Activated CD4-positive, alpha-beta T cell treated with anti-CD3 and anti-CD28 coated beads, Interleukin-2, amount 10 ng/mL, durations not matched to agents 7 days and 5 days (primary cell): ENCODE data around the gene GLP2R. TPM values are rescaled to one million over a fixed set of nuclear protein-coding genes. Genes with fewer than 3 reads are reported as not detected.

Experiments used
- CTCF ChIA-PET: fragments of 350-600 bp; sonication (Branson Sonifier 250); formaldehyde crosslinking; loops from one replicate; lab custom pipeline; 2021; ENCODE audit warnings: antibody characterized with exemption; lab: Charles Lee
- POLR2A ChIA-PET: fragments of 350-600 bp; sonication (Branson Sonifier 250); formaldehyde crosslinking; loops from one replicate; lab custom pipeline; 2021; ENCODE audit warnings: antibody characterized with exemption; lab: Charles Lee
- DNase-seq: peaks from one replicate; pipeline ENCODE4 v3.0.0-alpha.2; 2020
- H3K27ac Mint-ChIP-seq: one replicate; pipeline ENCODE4 v1.8.0; 2021; ENCODE audit warnings: mild to moderate bottlenecking, moderate library complexity, mixed read lengths
- H3K27me3 Mint-ChIP-seq: one replicate; pipeline ENCODE4 v1.8.0; 2021; ENCODE audit warnings: mixed read lengths
- H3K36me3 Mint-ChIP-seq: one replicate; pipeline ENCODE4 v1.8.0; 2021; ENCODE audit warnings: low read depth, mixed read lengths
- H3K4me1 Mint-ChIP-seq: one replicate; pipeline ENCODE4 v1.8.0; 2021; ENCODE audit warnings: mixed read lengths
- H3K4me3 Mint-ChIP-seq: one replicate; pipeline ENCODE4 v1.8.0; 2021; ENCODE audit warnings: mild to moderate bottlenecking, moderate library complexity, mixed read lengths
- H3K9me3 Mint-ChIP-seq: one replicate; pipeline ENCODE4 v1.8.0; 2021; ENCODE audit warnings: mixed read lengths
- total RNA-seq, 2 experiments: library from RNA; stranded (reverse); gene quantifications; one replicate each; pipeline ENCODE4 v1.2.3, GENCODE V29; 2021

Gene GLP2R
- total RNA-seq, 2 experiments from 2014 or later: not detected

GRCh38 chr17:9878356-9878755 is 52.6 kb downstream of the GLP2R start:
- POLR2A ChIA-PET: no interaction called here
- DNase-seq: no peak
- H3K4me3 Mint-ChIP-seq: no peak overlapping the region
- H3K27me3 Mint-ChIP-seq: peaks cover 4% of the 10 kb centered on the region
- H3K4me1 Mint-ChIP-seq: no peaks in the 10 kb centered on the region
- H3K9me3 Mint-ChIP-seq: peaks cover 17% of the 10 kb centered on the region
- no peaks in the 10 kb centered on the region for H3K36me3 Mint-ChIP-seq
- CTCF ChIA-PET: interaction anchor here (1.0 kb wide), 1 partner anchor 28 kb away, joined by 3 read pairs; no protein-coding TSS in a partner anchor
- no peak overlapping the region for H3K27ac Mint-ChIP-seq

DNA sequence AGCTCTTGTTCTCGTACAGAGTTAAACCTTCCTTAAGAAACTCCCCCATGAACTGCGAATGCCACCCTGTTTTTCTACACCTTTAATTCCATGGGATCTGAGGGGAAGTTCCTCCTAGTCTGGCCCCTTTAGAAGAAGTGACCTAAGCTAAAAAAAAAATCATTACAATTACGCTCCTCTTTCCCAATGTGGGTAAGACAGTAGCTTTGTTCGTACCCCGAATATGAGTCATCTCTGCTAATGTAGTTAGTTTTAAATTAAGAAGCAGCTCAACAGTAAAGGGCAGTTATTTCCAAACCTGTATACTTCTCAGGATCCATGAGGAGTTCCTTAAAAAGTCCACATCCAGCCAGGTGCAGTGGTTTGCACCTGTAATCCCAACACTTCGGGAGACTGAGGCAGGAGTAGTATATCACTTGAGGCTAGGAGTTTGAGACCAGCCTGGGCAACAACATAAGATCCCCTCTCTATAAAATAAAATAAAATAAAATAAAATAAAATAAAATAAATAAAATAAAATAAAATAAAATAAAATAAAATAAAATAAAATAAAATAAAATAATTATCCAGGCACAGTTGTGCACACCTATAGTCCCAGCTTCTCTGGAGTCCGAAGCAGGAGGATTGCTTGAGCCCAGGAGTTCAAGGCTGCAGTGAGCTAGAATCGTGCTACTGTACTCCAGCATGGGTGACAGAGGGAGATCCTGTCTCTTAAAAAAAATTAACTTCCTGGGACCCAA is 53.2 kb downstream of the GLP2R start:
- Mint-ChIP-seq H3K27ac (no peak overlapping the region), H3K4me1 (no peaks in the 10 kb centered on the region), H3K4me3 (no peak overlapping the region), H3K36me3 (no peaks in the 10 kb centered on the region), H3K27me3 (peaks cover 4% of the 10 kb centered on the region), H3K9me3 (peaks cover 21% of the 10 kb centered on the region)
- no peak for DNase-seq
- POLR2A ChIA-PET: no interaction called here
- CTCF ChIA-PET: interaction anchor here (0.5 to 1.0 kb wide), 2 partner anchors 29 to 178 kb away, joined by 3 to 5 read pairs; no protein-coding TSS in a partner anchor

GRCh38 chr17:9880582-9880999 is 54.9 kb downstream of the GLP2R start:
- Mint-ChIP-seq H3K36me3 (no peaks in the 10 kb centered on the region), H3K4me1 (no peaks in the 10 kb centered on the region), H3K4me3 (no peak overlapping the region), H3K27ac (no peak overlapping the region), H3K9me3 (peaks cover 21% of the 10 kb centered on the region), H3K27me3 (peaks cover 4% of the 10 kb centered on the region)
- ChIA-PET CTCF (no interaction called here), POLR2A (no interaction called here)
- DNase-seq: no peak

DNA sequence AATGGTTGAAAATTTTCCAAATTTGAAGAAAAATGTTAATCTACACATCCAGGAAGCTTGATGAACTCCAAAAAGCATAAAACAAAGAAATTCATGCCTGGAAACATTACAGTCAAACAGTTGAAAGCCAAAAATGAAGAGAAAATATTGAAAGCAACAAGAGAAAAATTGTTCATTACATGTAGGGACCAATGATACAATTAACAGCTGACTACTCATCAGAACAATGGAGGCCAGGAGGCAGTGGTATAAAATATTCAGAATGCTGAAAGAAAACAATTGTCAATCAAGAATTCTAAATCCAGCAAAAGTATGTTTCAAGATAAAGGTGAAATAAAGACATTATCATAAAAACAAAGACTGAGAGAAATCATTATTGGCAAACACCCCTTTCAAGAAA is 57.7 kb downstream of the GLP2R start:
- Mint-ChIP-seq H3K9me3 (peaks cover 21% of the 10 kb centered on the region), H3K4me3 (no peak overlapping the region), H3K27ac (no peak overlapping the region), H3K4me1 (no peaks in the 10 kb centered on the region), H3K27me3 (no peaks in the 10 kb centered on the region), H3K36me3 (no peaks in the 10 kb centered on the region)
- DNase-seq: no peak
- ChIA-PET CTCF (interaction anchor here (0.7 kb wide), 1 partner anchor 146 kb away, joined by 4 read pairs; no protein-coding TSS in a partner anchor), POLR2A (no interaction called here)

DNA sequence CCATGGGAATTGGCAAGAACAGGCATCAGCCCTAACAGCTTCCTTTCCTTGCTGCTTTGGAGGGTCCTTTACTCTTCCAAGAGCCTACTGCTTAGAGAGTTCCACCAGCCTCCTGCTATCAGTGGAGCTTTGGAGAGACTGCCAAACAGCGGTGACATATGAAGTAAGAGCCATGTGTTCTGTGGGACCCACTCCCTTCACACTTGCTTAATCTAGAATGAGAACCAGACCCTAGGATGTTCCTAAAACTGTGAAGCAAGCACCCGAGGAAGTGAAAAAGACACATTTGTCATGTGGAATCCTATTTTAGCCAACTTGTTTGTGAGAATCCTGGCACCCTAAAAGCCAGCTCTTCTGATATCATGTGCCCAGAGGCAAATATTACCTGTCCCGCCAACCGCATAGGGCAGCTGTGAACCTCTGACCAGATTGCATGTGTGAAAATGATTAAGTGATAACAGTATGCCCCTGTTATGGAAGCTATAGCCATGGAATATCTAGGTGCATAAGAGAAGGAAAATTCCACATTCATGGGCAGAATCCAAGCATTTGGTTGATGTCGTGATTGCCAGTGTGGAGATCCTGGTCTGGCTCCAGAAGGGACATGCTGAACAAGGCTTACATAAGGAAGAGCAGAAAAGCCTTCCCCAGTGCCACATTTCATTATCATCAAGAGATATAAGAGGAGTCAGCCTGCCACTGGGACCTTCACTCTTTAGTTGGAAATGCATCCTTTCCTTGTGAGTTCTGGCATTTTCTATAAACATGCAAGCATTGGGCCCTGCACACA is 60.6 kb downstream of the GLP2R start:
- H3K4me1 Mint-ChIP-seq: no peaks in the 10 kb centered on the region
- no peak for DNase-seq
- CTCF ChIA-PET: interaction anchor here (0.6 kb wide), 1 partner anchor 226 kb away, joined by 3 read pairs; no protein-coding TSS in a partner anchor
- H3K27ac Mint-ChIP-seq: no peak overlapping the region
- H3K27me3 Mint-ChIP-seq: no peaks in the 10 kb centered on the region
- H3K4me3 Mint-ChIP-seq: no peak overlapping the region
- POLR2A ChIA-PET: no interaction called here
- no peaks in the 10 kb centered on the region for H3K36me3 Mint-ChIP-seq
- H3K9me3 Mint-ChIP-seq: peaks cover 16% of the 10 kb centered on the region

- no peaks in the 10 kb centered on the region for H3K36me3 Mint-ChIP-seq
- no peaks in the 10 kb centered on the region for H3K4me1 Mint-ChIP-seq
- H3K4me3 Mint-ChIP-seq: no peak overlapping the region
- DNase-seq: no peak
- CTCF ChIA-PET: interaction anchor here (0.6 kb wide), 1 partner anchor 225 kb away, joined by 3 read pairs; no protein-coding TSS in a partner anchor
- no peaks in the 10 kb centered on the region for H3K27me3 Mint-ChIP-seq
- POLR2A ChIA-PET: no interaction called here
- H3K27ac Mint-ChIP-seq: no peak overlapping the region
- H3K9me3 Mint-ChIP-seq: peaks cover 10% of the 10 kb centered on the region
Measured at GRCh38 chr17:9887508-9887907, 61.8 kb downstream of the GLP2R start.

DNA sequence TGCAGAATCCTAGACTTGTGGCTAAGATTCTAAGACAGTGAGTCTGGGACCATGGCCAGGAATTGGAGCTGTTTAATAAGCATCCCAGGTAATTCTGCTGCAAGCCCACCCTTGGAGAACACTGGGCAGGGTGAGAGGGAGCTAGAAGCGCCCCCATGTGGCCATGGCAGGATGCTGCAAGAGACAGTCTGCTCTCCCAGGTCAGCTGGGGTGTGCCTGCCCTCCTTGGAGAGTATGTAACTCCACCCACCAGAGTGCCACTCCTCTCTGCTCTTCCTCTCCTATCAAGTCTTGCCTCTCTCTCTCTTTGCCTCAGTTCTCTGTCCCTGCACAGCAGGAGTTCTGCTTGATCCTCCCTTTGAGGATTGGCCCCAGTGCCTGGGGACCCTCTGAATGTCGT is 64.4 kb downstream of the GLP2R start:
- no peaks in the 10 kb centered on the region for H3K9me3 Mint-ChIP-seq
- H3K4me3 Mint-ChIP-seq: no peak overlapping the region
- no peaks in the 10 kb centered on the region for H3K4me1 Mint-ChIP-seq
- ChIA-PET CTCF (no interaction called here), POLR2A (interaction anchor here (0.6 kb wide), 1 partner anchor 513 kb away, joined by 3 read pairs; no protein-coding TSS in a partner anchor)
- DNase-seq: no peak
- H3K36me3 Mint-ChIP-seq: no peaks in the 10 kb centered on the region
- H3K27ac Mint-ChIP-seq: no peak overlapping the region
- H3K27me3 Mint-ChIP-seq: no peaks in the 10 kb centered on the region

DNA sequence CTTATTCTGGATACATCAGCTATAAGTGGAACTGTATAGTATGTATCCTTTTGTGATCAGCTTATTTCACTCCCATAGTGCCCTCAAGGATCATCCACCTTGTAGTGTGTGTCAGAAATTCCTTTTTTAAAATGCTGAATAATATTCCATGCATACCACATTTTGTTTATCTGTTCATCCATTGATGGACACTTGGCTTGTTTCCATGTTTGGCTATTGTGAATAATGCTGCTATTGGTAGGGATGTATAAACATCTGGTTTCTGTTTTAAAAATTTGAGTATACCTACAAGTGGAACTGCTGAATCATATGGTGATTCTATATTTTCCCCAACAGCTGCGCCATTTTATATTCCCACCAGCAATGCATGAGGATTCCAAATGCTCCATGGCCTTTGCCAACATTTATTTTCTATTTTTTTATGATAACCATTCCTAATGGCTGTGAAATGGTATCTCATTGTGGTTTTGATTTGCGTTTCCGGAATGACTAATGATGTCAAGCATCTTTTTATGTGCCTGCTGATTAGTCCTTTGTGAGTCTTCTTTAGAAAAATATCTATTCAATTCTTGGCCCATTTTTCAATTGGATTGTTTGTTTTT is 67.8 kb downstream of the GLP2R start:
- Mint-ChIP-seq H3K4me1 (no peaks in the 10 kb centered on the region), H3K9me3 (no peaks in the 10 kb centered on the region), H3K36me3 (no peaks in the 10 kb centered on the region), H3K4me3 (no peak overlapping the region), H3K27me3 (no peaks in the 10 kb centered on the region), H3K27ac (no peak overlapping the region)
- CTCF ChIA-PET: no interaction called here
- POLR2A ChIA-PET: no interaction called here
- DNase-seq: no peak

- ChIA-PET POLR2A (no interaction called here), CTCF (no interaction called here)
- no peak overlapping the region for H3K27ac Mint-ChIP-seq
- no peak overlapping the region for H3K4me3 Mint-ChIP-seq
- no peak for DNase-seq
- no peaks in the 10 kb centered on the region for H3K9me3 Mint-ChIP-seq
- no peaks in the 10 kb centered on the region for H3K36me3 Mint-ChIP-seq
- H3K4me1 Mint-ChIP-seq: no peaks in the 10 kb centered on the region
- H3K27me3 Mint-ChIP-seq: no peaks in the 10 kb centered on the region
Measured at GRCh38 chr17:9894231-9894630, 68.5 kb downstream of the GLP2R start.

DNA sequence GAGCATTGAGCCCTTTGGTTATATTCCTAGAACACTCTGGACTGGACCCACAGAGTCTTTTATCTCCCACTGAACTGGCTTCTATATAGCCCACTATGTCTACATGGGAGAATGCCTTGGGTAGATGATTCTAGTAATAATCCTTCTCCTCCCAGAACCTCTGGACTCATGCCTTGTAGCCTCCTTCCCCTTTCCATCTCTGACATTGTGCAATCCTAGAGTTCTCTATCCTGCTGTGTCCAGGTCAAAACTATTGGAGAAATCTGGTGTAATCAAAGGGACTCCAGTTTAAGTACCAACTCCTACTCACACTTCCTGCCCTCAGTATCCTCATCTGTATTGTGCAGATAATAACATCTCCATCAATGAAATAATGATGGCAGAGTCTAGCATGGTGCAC is 70.2 kb downstream of the GLP2R start:
- H3K4me3 Mint-ChIP-seq: no peak overlapping the region
- H3K36me3 Mint-ChIP-seq: no peaks in the 10 kb centered on the region
- no peaks in the 10 kb centered on the region for H3K4me1 Mint-ChIP-seq
- CTCF ChIA-PET: no interaction called here
- H3K9me3 Mint-ChIP-seq: no peaks in the 10 kb centered on the region
- POLR2A ChIA-PET: no interaction called here
- no peak for DNase-seq
- peaks cover 8% of the 10 kb centered on the region for H3K27me3 Mint-ChIP-seq
- no peak overlapping the region for H3K27ac Mint-ChIP-seq

- H3K36me3 Mint-ChIP-seq: no peaks in the 10 kb centered on the region
- CTCF ChIA-PET: no interaction called here
- POLR2A ChIA-PET: no interaction called here
- H3K27me3 Mint-ChIP-seq: peaks cover 12% of the 10 kb centered on the region
- no peaks in the 10 kb centered on the region for H3K9me3 Mint-ChIP-seq
- no peaks in the 10 kb centered on the region for H3K4me1 Mint-ChIP-seq
- no peak overlapping the region for H3K27ac Mint-ChIP-seq
- H3K4me3 Mint-ChIP-seq: no peak overlapping the region
- DNase-seq: no peak
Measured at GRCh38 chr17:9897372-9897968, 71.7 kb downstream of the GLP2R start.

- Mint-ChIP-seq H3K27ac (no peak overlapping the region), H3K4me1 (no peaks in the 10 kb centered on the region), H3K36me3 (no peaks in the 10 kb centered on the region), H3K4me3 (no peak overlapping the region), H3K27me3 (peaks cover 12% of the 10 kb centered on the region), H3K9me3 (no peaks in the 10 kb centered on the region)
- ChIA-PET POLR2A (interaction anchor here (0.7 kb wide), 1 partner anchor 752 kb away, joined by 3 read pairs; no protein-coding TSS in a partner anchor), CTCF (no interaction called here)
- DNase-seq: no peak
Measured at GRCh38 chr17:9898812-9899211, 73.1 kb downstream of the GLP2R start.
